SK-N-SH (cell line): Measurements from ENCODE around the gene CIT. TPM values are rescaled to one million over a fixed set of nuclear protein-coding genes. Genes with fewer than 3 reads are reported as not detected.

Source experiments
- CTCF ChIA-PET: fragments of 300-600, 350-600 bp; formaldehyde crosslinking; extraction: SDS; loops from one replicate; lab custom pipeline; 2021; lab: Yijun Ruan, JAX
- POLR2A ChIA-PET: fragments of 350-600 bp; sonication (Branson Sonifier 250); formaldehyde crosslinking; extraction: SDS; loops from one replicate; lab custom pipeline; 2020; ENCODE audit warnings: antibody characterized with exemption, inconsistent platforms; lab: Yijun Ruan, JAX
- DNase-seq: peaks from one replicate; pipeline ENCODE4 v3.0.0; 2012
- H2AFZ ChIP-seq: fragments of 200-600 bp; sonication (generic); 2 replicates; pipeline ENCODE4 v1.8.1; 2016; ENCODE audit warnings: antibody characterized with exemption, mild to moderate bottlenecking, low read depth
- H3F3A ChIP-seq: fragments of 200-600 bp; sonication (generic); replicated peaks from 2 replicates; pipeline ENCODE3; 2016; ENCODE audit warnings: antibody characterized with exemption, mild to moderate bottlenecking; ENCODE audit not compliant: insufficient read depth
- H3K27ac ChIP-seq, 2 experiments: fragments of 200-500 bp in 1 of 2; fragments of 200-600 bp in 1 of 2; sonication (Bioruptor generic) in 1 of 2; sonication (generic), shearing (Covaris generic) in 1 of 2; 2 replicates each; pipeline versions ENCODE4 v1.5.1 to v1.6.1; 2014 to 2016; ENCODE audit warnings: low read depth in 2 of 2, inconsistent platforms in 1 of 2, low read length in 1 of 2, mild to moderate bottlenecking in 1 of 2, mixed read lengths in 1 of 2
- H3K27me3 ChIP-seq: fragments of 200-600 bp; sonication (generic), shearing (Covaris generic); 2 replicates; pipeline ENCODE4 v1.6.1; 2016; ENCODE audit warnings: mixed run types; ENCODE audit not compliant: insufficient read depth
- H3K36me3 ChIP-seq, 2 experiments: fragments of 200-500 bp in 1 of 2; fragments of 200-600 bp in 1 of 2; sonication (Bioruptor generic) in 1 of 2; sonication (generic) in 1 of 2; replicated peaks in 1 of 2; 2 replicates each; pipeline versions ENCODE3 to v1.5.1; 2014 to 2016; ENCODE audit warnings: low read length in 1 of 2, mild to moderate bottlenecking in 1 of 2; ENCODE audit not compliant: insufficient read depth in 2 of 2, control insufficient read depth in 1 of 2
- H3K4me1 ChIP-seq, 2 experiments: fragments of 200-500 bp in 1 of 2; fragments of 200-600 bp in 1 of 2; sonication (Bioruptor generic) in 1 of 2; sonication (generic), shearing (Covaris generic) in 1 of 2; 2 replicates each; pipeline versions ENCODE4 v1.5.1 to v1.6.1; 2014 to 2016; ENCODE audit warnings: low read depth in 1 of 2, low read length in 1 of 2, mixed run types in 1 of 2; ENCODE audit not compliant: insufficient read depth in 2 of 2, control insufficient read depth in 1 of 2
- H3K4me2 ChIP-seq: fragments of 200-600 bp; sonication (generic), shearing (Covaris generic); 2 replicates; pipeline ENCODE4 v1.6.1; 2017; ENCODE audit warnings: mixed run types
- H3K4me3 ChIP-seq, 2 experiments: fragments of 200-500 bp in 1 of 2; fragments of 200-600 bp in 1 of 2; sonication (Bioruptor generic) in 1 of 2; sonication (generic), shearing (Covaris generic) in 1 of 2; 2 replicates each; pipeline versions ENCODE4 v1.5.1 to v1.8.1; 2014 to 2016; ENCODE audit warnings: low read depth in 2 of 2, inconsistent platforms in 1 of 2, low read length in 1 of 2, mild to moderate bottlenecking in 1 of 2, mixed read lengths in 1 of 2, moderate library complexity in 1 of 2
- H3K79me2 ChIP-seq: fragments of 200-600 bp; sonication (generic); 2 replicates; pipeline ENCODE4 v1.8.1; 2017; ENCODE audit warnings: mild to moderate bottlenecking; ENCODE audit not compliant: insufficient read depth
- H3K9ac ChIP-seq: fragments of 200-600 bp; sonication (generic); 2 replicates; pipeline ENCODE4 v1.6.1; 2017; ENCODE audit warnings: mixed run types
- H3K9me2 ChIP-seq: fragments of 200-600 bp; sonication (generic); 2 replicates; pipeline ENCODE4 v1.6.1; 2017; ENCODE audit warnings: mixed run types
- H3K9me3 ChIP-seq: fragments of 200-600 bp; sonication (generic); 2 replicates; pipeline ENCODE4 v1.6.1; 2017; ENCODE audit warnings: mixed run types, mild to moderate bottlenecking, moderate library complexity
- H4K20me1 ChIP-seq: fragments of 200-600 bp; sonication (generic); 2 replicates; pipeline ENCODE4 v1.6.1; 2017; ENCODE audit warnings: mild to moderate bottlenecking, mixed run types; ENCODE audit not compliant: insufficient read depth
- EP300 ChIP-seq, 2 experiments: IDR thresholded peaks; 2 replicates each; pipeline versions ENCODE4 v1.4.0 to v1.6.1; 2012; ENCODE audit warnings: borderline replicate concordance in 1 of 2, low read depth in 1 of 2, low read length in 1 of 2
- EZH2phosphoT487 ChIP-seq: fragments of 200-600 bp; sonication (generic); IDR thresholded peaks from 2 replicates; pipeline ENCODE4 v1.6.1; 2017; ENCODE audit warnings: low read depth, mixed run types, mild to moderate bottlenecking, antibody characterized with exemption, moderate library complexity, borderline replicate concordance
- FOXM1 ChIP-seq: IDR thresholded peaks from 2 replicates; pipeline ENCODE4 v1.4.0; 2012; ENCODE audit warnings: low read depth, mild to moderate bottlenecking
- GATA2 ChIP-seq: sonication (generic); formaldehyde crosslinking; IDR thresholded peaks from 2 replicates; pipeline ENCODE4 v1.5.0; 2020; ENCODE audit warnings: mild to moderate bottlenecking, missing genetic modification reagents
- JUND ChIP-seq: IDR thresholded peaks from 2 replicates; pipeline ENCODE4 v1.4.0; 2012
- MEF2A ChIP-seq: IDR thresholded peaks from 2 replicates; pipeline ENCODE4 v1.4.0; 2012; ENCODE audit warnings: low read depth, borderline replicate concordance
- MXI1 ChIP-seq: IDR thresholded peaks from 2 replicates; pipeline ENCODE4 v1.6.1; 2012; ENCODE audit warnings: mild to moderate bottlenecking, low read depth, low read length, improper control_type of control experiment
- NFIC ChIP-seq: IDR thresholded peaks from 2 replicates; pipeline ENCODE4 v1.4.0; 2012; ENCODE audit warnings: borderline replicate concordance
- RFX5 ChIP-seq: IDR thresholded peaks from 2 replicates; pipeline ENCODE4 v1.6.1; 2012; ENCODE audit warnings: mild to moderate bottlenecking, improper control_type of control experiment, low read length
- RXRA ChIP-seq: IDR thresholded peaks from 2 replicates; pipeline ENCODE4 v1.4.0; 2012; ENCODE audit warnings: low read depth, mild to moderate bottlenecking, borderline replicate concordance
- SIN3A ChIP-seq: IDR thresholded peaks from 2 replicates; pipeline ENCODE4 v1.6.1; 2012; ENCODE audit warnings: low read depth, mild to moderate bottlenecking, low read length, moderate library complexity, borderline replicate concordance
- SMC3 ChIP-seq: IDR thresholded peaks from 2 replicates; pipeline ENCODE4 v1.6.1; 2012; ENCODE audit warnings: low read depth, low read length, improper control_type of control experiment
- TAF1 ChIP-seq: IDR thresholded peaks from 2 replicates; pipeline ENCODE4 v1.6.1; 2012; ENCODE audit warnings: low read depth, mild to moderate bottlenecking, low read length, moderate library complexity, borderline replicate concordance
- YY1 ChIP-seq: IDR thresholded peaks from 2 replicates; pipeline ENCODE4 v1.4.0; 2012; ENCODE audit warnings: low read depth, mild to moderate bottlenecking
- WGBS: methylation state at CpG from one replicate; pipeline ENCODE4 v1.1.6; 2017; ENCODE audit warnings: low lambda C conversion rate; 5-methylcytosine and 5-hydroxymethylcytosine counted together
- polyA plus RNA-seq, 3 experiments: library from polyadenylated mRNA; depleted of rRNA; stranded (reverse); fragments of >200 nt; gene quantifications; 2 replicates each; pipeline ENCODE4 v1.2.3, GENCODE V29; 2012
- TF ChIP-seq, protein P1 (sequence below): IDR thresholded peaks from 2 replicates; pipeline ENCODE4 v1.6.1; 2012; ENCODE audit warnings: mild to moderate bottlenecking, low read depth, low read length, moderate library complexity
- TF ChIP-seq, protein P2 (sequence below): IDR thresholded peaks from 2 replicates; pipeline ENCODE4 v1.4.0; 2012; ENCODE audit warnings: low read depth, borderline replicate concordance
- TF ChIP-seq, protein P3 (sequence below): IDR thresholded peaks from 2 replicates; pipeline ENCODE4 v1.4.0; 2012; ENCODE audit warnings: low read depth

Gene CIT
- polyA plus RNA-seq, 1 of the 3 experiments (the other 2 are of a cell fraction): 7.7 TPM

DNA sequence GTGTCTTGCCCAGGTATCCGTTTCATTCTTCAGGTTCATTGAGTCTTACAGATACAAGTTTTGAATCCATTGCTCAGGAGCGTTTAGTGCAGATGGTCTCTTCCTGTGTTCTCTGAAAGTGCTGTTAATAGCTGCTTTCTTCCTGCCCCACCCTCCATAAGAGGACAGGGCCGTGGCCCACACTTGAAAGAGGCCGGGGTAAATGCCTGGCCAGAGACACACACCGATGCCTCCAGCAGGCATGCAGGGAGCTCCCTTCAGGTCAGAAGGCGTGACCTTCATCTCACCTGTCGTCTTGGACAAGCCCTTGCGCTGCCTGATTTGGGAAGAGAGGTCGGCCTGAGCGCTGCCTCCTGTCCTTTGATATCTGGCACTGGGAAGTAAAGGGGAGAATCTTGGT, 197.6 kb downstream of the CIT start:
- peaks cover 14% of the 10 kb centered on the region for H3F3A ChIP-seq
- no peak for DNase-seq
- ChIA-PET CTCF (interaction anchor here (1.0 to 1.3 kb wide), 2 partner anchors 16 to 30 kb away, joined by 3 to 4 read pairs; no protein-coding TSS in a partner anchor), POLR2A (no interaction called here)
- H3K9me2 ChIP-seq: no peaks in the 10 kb centered on the region
- no peaks in the 10 kb centered on the region; a peak in 1 of 4 replicates for H3K4me1 ChIP-seq
- no peaks in the 10 kb centered on the region for H3K9me3 ChIP-seq
- no peak overlapping the region for H3K9ac ChIP-seq
- 92% methylated on average over 10 of the region's 10 CpGs for WGBS
- TF ChIP-seq SIN3A: no peak
- TF ChIP-seq, protein P1, sequence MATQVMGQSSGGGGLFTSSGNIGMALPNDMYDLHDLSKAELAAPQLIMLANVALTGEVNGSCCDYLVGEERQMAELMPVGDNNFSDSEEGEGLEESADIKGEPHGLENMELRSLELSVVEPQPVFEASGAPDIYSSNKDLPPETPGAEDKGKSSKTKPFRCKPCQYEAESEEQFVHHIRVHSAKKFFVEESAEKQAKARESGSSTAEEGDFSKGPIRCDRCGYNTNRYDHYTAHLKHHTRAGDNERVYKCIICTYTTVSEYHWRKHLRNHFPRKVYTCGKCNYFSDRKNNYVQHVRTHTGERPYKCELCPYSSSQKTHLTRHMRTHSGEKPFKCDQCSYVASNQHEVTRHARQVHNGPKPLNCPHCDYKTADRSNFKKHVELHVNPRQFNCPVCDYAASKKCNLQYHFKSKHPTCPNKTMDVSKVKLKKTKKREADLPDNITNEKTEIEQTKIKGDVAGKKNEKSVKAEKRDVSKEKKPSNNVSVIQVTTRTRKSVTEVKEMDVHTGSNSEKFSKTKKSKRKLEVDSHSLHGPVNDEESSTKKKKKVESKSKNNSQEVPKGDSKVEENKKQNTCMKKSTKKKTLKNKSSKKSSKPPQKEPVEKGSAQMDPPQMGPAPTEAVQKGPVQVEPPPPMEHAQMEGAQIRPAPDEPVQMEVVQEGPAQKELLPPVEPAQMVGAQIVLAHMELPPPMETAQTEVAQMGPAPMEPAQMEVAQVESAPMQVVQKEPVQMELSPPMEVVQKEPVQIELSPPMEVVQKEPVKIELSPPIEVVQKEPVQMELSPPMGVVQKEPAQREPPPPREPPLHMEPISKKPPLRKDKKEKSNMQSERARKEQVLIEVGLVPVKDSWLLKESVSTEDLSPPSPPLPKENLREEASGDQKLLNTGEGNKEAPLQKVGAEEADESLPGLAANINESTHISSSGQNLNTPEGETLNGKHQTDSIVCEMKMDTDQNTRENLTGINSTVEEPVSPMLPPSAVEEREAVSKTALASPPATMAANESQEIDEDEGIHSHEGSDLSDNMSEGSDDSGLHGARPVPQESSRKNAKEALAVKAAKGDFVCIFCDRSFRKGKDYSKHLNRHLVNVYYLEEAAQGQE: no peak
- no peak for TF ChIP-seq FOXM1
- TF ChIP-seq EP300 (IDR thresholded peaks at IDR 0.05; ENCODE audit: borderline replicate concordance in 1 of 2, low read depth in 1 of 2, low read length in 1 of 2): no peak
- TF ChIP-seq MEF2A: no peak
- no peak for TF ChIP-seq RXRA
- no peak for TF ChIP-seq YY1
- no peak for TF ChIP-seq SMC3
- TF ChIP-seq, protein P2, sequence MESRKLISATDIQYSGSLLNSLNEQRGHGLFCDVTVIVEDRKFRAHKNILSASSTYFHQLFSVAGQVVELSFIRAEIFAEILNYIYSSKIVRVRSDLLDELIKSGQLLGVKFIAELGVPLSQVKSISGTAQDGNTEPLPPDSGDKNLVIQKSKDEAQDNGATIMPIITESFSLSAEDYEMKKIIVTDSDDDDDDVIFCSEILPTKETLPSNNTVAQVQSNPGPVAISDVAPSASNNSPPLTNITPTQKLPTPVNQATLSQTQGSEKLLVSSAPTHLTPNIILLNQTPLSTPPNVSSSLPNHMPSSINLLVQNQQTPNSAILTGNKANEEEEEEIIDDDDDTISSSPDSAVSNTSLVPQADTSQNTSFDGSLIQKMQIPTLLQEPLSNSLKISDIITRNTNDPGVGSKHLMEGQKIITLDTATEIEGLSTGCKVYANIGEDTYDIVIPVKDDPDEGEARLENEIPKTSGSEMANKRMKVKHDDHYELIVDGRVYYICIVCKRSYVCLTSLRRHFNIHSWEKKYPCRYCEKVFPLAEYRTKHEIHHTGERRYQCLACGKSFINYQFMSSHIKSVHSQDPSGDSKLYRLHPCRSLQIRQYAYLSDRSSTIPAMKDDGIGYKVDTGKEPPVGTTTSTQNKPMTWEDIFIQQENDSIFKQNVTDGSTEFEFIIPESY: no peak
- no peak for TF ChIP-seq NFIC
- TF ChIP-seq MXI1: no peak
- TF ChIP-seq, protein P3, sequence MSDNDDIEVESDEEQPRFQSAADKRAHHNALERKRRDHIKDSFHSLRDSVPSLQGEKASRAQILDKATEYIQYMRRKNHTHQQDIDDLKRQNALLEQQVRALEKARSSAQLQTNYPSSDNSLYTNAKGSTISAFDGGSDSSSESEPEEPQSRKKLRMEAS: no peak
- TF ChIP-seq GATA2: no peak
- no peak for TF ChIP-seq EZH2phosphoT487
- TF ChIP-seq JUND: no peak
- TF ChIP-seq TAF1: no peak
- no peak for TF ChIP-seq RFX5
- no peaks in the 10 kb centered on the region for H4K20me1 ChIP-seq
- peaks cover 42 to 78% of the 10 kb centered on the region in 2 experiments for H3K36me3 ChIP-seq
- no peak overlapping the region for H3K27ac ChIP-seq
- H3K27me3 ChIP-seq: no peaks in the 10 kb centered on the region
- H2AFZ ChIP-seq: no peak overlapping the region
- no peak overlapping the region for H3K4me3 ChIP-seq
- no peaks in the 10 kb centered on the region for H3K79me2 ChIP-seq
- no peak overlapping the region for H3K4me2 ChIP-seq
